Upper lobe of right lung (tissue), 1 donor: ENCODE measurements around the gene RHBDF2. TPM values are rescaled to one million over a fixed set of nuclear protein-coding genes. Genes with fewer than 3 reads are reported as not detected.
"Not testable (repeated sequence)": the region's sequence is repeated elsewhere in the genome, so short reads cannot be mapped to it uniquely, and the experiment has no call there.

Source experiments
- ATAC-seq: fragments of 200-7000 bp; cut with Tn5 transposase; one replicate; pipeline ENCODE4 v1.9.1; 2020; ENCODE audit warnings: mild to moderate bottlenecking, moderate library complexity
- DNase-seq: peaks from one replicate; pipeline ENCODE4 v3.0.0-alpha.2; 2020
- H3K27ac ChIP-seq: fragments of 200-600 bp; one replicate; pipeline ENCODE4 v1.8.0; 2022
- H3K27me3 ChIP-seq: fragments of 200-600 bp; one replicate; pipeline ENCODE4 v1.8.0; 2022; ENCODE audit warnings: mild to moderate bottlenecking
- H3K36me3 ChIP-seq: fragments of 200-600 bp; one replicate; pipeline ENCODE4 v1.8.0; 2022
- H3K4me1 ChIP-seq: fragments of 200-600 bp; one replicate; pipeline ENCODE4 v1.8.0; 2022
- H3K4me3 ChIP-seq: fragments of 200-600 bp; one replicate; pipeline ENCODE4 v1.8.0; 2022; ENCODE audit warnings: mild to moderate bottlenecking
- H3K9me3 ChIP-seq: fragments of 200-600 bp; one replicate; pipeline ENCODE4 v1.8.0; 2022
- CTCF ChIP-seq: fragments of 200-600 bp; IDR thresholded peaks from one replicate; pipeline ENCODE4 v1.8.0; 2022; ENCODE audit warnings: antibody characterized with exemption
- intact Hi-C: fragments of 100-400 bp; cut with DNase I; formaldehyde crosslinking; loops from one replicate; pipeline ENCODE4 v1.11.0; 2022
- total RNA-seq: library from RNA; stranded (reverse); fragmentation: NEBNext Ultra II Directional; extraction: Animal tissue kit (Norgen Biotek cat#: 25700); gene quantifications from one replicate; pipeline ENCODE4 v1.2.1, GENCODE V29; 2021
- donor health status: DM: no; HTN: yes; CAD: no; lungs with severe emphysema.

RHBDF2 gene
- total RNA-seq, 1 donor from 2014 or later, result 46.4 TPM

- peaks cover 62% of the 10 kb centered on the region for H3K4me1 ChIP-seq
- no peaks in the 10 kb centered on the region for H3K36me3 ChIP-seq
- no peaks in the 10 kb centered on the region for H3K27me3 ChIP-seq
- peak; percentile 25 for TF ChIP-seq CTCF
- ATAC-seq (no peak), DNase-seq (no peak)
- H3K9me3 ChIP-seq, result no peaks in the 10 kb centered on the region
- intact Hi-C loops, result no loop called here
- H3K27ac ChIP-seq, result peak overlapping the region; percentile 89
- peak overlapping the region; percentile 18 for H3K4me3 ChIP-seq
Observed at GRCh38 chr17:76528528-76529223, 27.5 kb upstream of the RHBDF2 start.

- Histone ChIP-seq H3K36me3 (no peaks in the 10 kb centered on the region), H3K27me3 (no peaks in the 10 kb centered on the region), H3K27ac (peak overlapping the region; percentile 89), H3K4me3 (peak overlapping the region; percentile 18), H3K9me3 (no peaks in the 10 kb centered on the region), H3K4me1 (peaks cover 65% of the 10 kb centered on the region)
- ATAC-seq (no peak), DNase-seq (no peak)
- intact Hi-C loops, result no loop called here
- no peak for TF ChIP-seq CTCF
Observed at GRCh38 chr17:76528156-76528527, 26.9 kb upstream of the RHBDF2 start.

GRCh38 chr17:76527430-76528111 lies 26.3 kb upstream of the RHBDF2 start:
- H3K36me3 ChIP-seq, result no peaks in the 10 kb centered on the region
- peak overlapping the region; percentile 89 for H3K27ac ChIP-seq
- no peaks in the 10 kb centered on the region for H3K27me3 ChIP-seq
- H3K4me1 ChIP-seq, result peaks cover 65% of the 10 kb centered on the region
- peak; percentile 13 for TF ChIP-seq CTCF
- DNase-seq (peak; percentile 78), ATAC-seq (peak; percentile 47)
- peak overlapping the region; percentile 18 for H3K4me3 ChIP-seq
- no peaks in the 10 kb centered on the region for H3K9me3 ChIP-seq
- intact Hi-C loops, result no loop called here

- H3K36me3 ChIP-seq, ATAC-seq, H3K9me3 ChIP-seq, intact Hi-C loops, H3K4me3 ChIP-seq, DNase-seq, H3K27me3 ChIP-seq: not testable (repeated sequence)
- H3K4me1 ChIP-seq, result peaks cover 65% of the 10 kb centered on the region
- H3K27ac ChIP-seq, result peak overlapping the region; percentile 89
Observed at GRCh38 chr17:76527016-76527415, 25.8 kb upstream of the RHBDF2 start.

GRCh38 chr17:76525513-76525833 lies 24.2 kb upstream of the RHBDF2 start:
- H3K4me1 ChIP-seq, result peaks cover 50% of the 10 kb centered on the region
- H3K36me3 ChIP-seq, H3K4me3 ChIP-seq, DNase-seq, intact Hi-C loops, H3K27ac ChIP-seq, H3K9me3 ChIP-seq, ATAC-seq, H3K27me3 ChIP-seq: not testable (repeated sequence)

GRCh38 chr17:76524598-76525512 lies 23.6 kb upstream of the RHBDF2 start:
- intact Hi-C loops, result no loop called here
- peaks cover 45% of the 10 kb centered on the region for H3K4me1 ChIP-seq
- peak overlapping the region; percentile 36 for H3K27ac ChIP-seq
- ATAC-seq (peak; percentile 44), DNase-seq (no peak)
- no peak overlapping the region for H3K4me3 ChIP-seq
- H3K27me3 ChIP-seq, result no peaks in the 10 kb centered on the region
- no peaks in the 10 kb centered on the region for H3K9me3 ChIP-seq
- TF ChIP-seq CTCF, result no peak
- no peaks in the 10 kb centered on the region for H3K36me3 ChIP-seq
